Activated T-cell treated with anti-CD3 and anti-CD28 coated beads for 4 hours (primary cell): ENCODE data around the gene CRACR2A.

Source experiments
- DNase-seq: peaks from one replicate; pipeline ENCODE4 v3.0.0-alpha.2; 2020

The CRACR2A gene

GRCh38 chr12:3752741-3753486 lies at the start of gene CRACR2A:
Gene CRACR2A (minus strand): TSS chr12:3753109. CDS start chr12:3696999, 56,110 bp downstream.
- DNase-seq: peak; percentile 69

GRCh38 chr12:3797531-3798048 lies 44.7 kb upstream of the CRACR2A start:
- no peak for DNase-seq

- DNase-seq: no peak
Measured at GRCh38 chr12:3795492-3796133, 42.7 kb upstream of the CRACR2A start.

GRCh38 chr12:3795066-3795465 lies 42.2 kb upstream of the CRACR2A start:
- no peak for DNase-seq

- no peak for DNase-seq
Measured at GRCh38 chr12:3792623-3793288, 39.8 kb upstream of the CRACR2A start.

- no peak for DNase-seq
Measured at GRCh38 chr12:3791256-3791874, 38.5 kb upstream of the CRACR2A start.

GRCh38 chr12:3790642-3791041 lies 37.7 kb upstream of the CRACR2A start:
- no peak for DNase-seq

- DNase-seq: no peak
Measured at GRCh38 chr12:3789838-3790237, 36.9 kb upstream of the CRACR2A start.

- DNase-seq: no peak
Measured at GRCh38 chr12:3777206-3777809, 24.4 kb upstream of the CRACR2A start.

GRCh38 chr12:3775385-3776035 lies 22.6 kb upstream of the CRACR2A start:
- DNase-seq: no peak

GRCh38 chr12:3772380-3772779 lies 19.5 kb upstream of the CRACR2A start:
- DNase-seq: no peak

GRCh38 chr12:3771853-3772252 lies 18.9 kb upstream of the CRACR2A start:
- DNase-seq: no peak

GRCh38 chr12:3770891-3771290 lies 18.0 kb upstream of the CRACR2A start:
- no peak for DNase-seq

- no peak for DNase-seq
Measured at GRCh38 chr12:3768911-3769447, 16.1 kb upstream of the CRACR2A start.

- no peak for DNase-seq
Measured at GRCh38 chr12:3761116-3761735, 8.3 kb upstream of the CRACR2A start.

GRCh38 chr12:3759878-3760277 lies 7.0 kb upstream of the CRACR2A start:
- no peak for DNase-seq

GRCh38 chr12:3757261-3757660 lies 4.4 kb upstream of the CRACR2A start:
- no peak for DNase-seq

GRCh38 chr12:3755898-3756297 lies 3.0 kb upstream of the CRACR2A start:
- no peak for DNase-seq

- DNase-seq: no peak
Measured at GRCh38 chr12:3753544-3754284, 805 bp upstream of the CRACR2A start.

- DNase-seq: peak; percentile 47
Measured at GRCh38 chr12:3752096-3752709, 706 bp downstream of the CRACR2A start.
